B cell (primary cell): ENCODE data around the gene EFNA3. TPM values are rescaled to one million over a fixed set of nuclear protein-coding genes. Genes with fewer than 3 reads are reported as not detected.

Source experiments
- ATAC-seq: fragments of 200-7000 bp; cut with Tn5 transposase; one replicate; pipeline ENCODE4 v1.10.0; 2021; ENCODE audit warnings: low read depth, mild to moderate bottlenecking, moderate number of reproducible peaks, moderate library complexity
- CTCF ChIA-PET: fragments of 350-600 bp; sonication (Branson Sonifier 250); formaldehyde crosslinking; loops from one replicate; lab custom pipeline; 2021; ENCODE audit warnings: antibody characterized with exemption, inconsistent platforms; lab: Charles Lee
- POLR2A ChIA-PET: fragments of 350-600 bp; sonication (Branson Sonifier 250); formaldehyde crosslinking; loops from one replicate; lab custom pipeline; 2021; ENCODE audit warnings: antibody characterized with exemption; lab: Charles Lee
- DNase-seq: peaks from one replicate; pipeline ENCODE4 v3.0.0; 2013
- H2AFZ ChIP-seq: 2 replicates; pipeline ENCODE4 v1.6.1; 2012; ENCODE audit warnings: mild to moderate bottlenecking, low read depth, low read length; ENCODE audit not compliant: insufficient read depth, poor library complexity, severe bottlenecking
- H3K27ac ChIP-seq, 2 donors: 1 replicate in 1 of 2; 2 replicates in 1 of 2; pipeline ENCODE4 v1.5.1; 2012 to 2013; ENCODE audit warnings: low read length in 2 of 2, mild to moderate bottlenecking in 2 of 2, moderate library complexity in 1 of 2
- H3K27me3 ChIP-seq, 4 experiments: fragments of 200-600 bp in 1 of 4; sonication (generic) in 1 of 4; replicated peaks in 1 of 4; 1 replicate in 2 of 4; 2 replicates in 2 of 4; pipeline versions ENCODE4 v1.6.1 to v1.7.0; 2013 to 2016; ENCODE audit warnings: low read length in 3 of 4, mild to moderate bottlenecking in 2 of 4, mixed read lengths in 1 of 4, moderate library complexity in 1 of 4; ENCODE audit not compliant: insufficient read depth in 4 of 4, control insufficient read depth in 3 of 4; ENCODE audit errors: control extremely low read depth in 1 of 4
- H3K36me3 ChIP-seq, 2 experiments: replicated peaks in 1 of 2; 1 replicate in 1 of 2; 2 replicates in 1 of 2; pipeline versions ENCODE4 v1.6.1 to v1.7.1; 2013; ENCODE audit warnings: low read length in 1 of 2; ENCODE audit not compliant: insufficient read depth in 2 of 2, control insufficient read depth in 1 of 2; ENCODE audit errors: control extremely low read depth in 1 of 2, extremely low read depth in 1 of 2
- H3K4me1 ChIP-seq, 2 donors: fragments of 200-600 bp in 1 of 2; sonication (generic) in 1 of 2; 1 replicate in 1 of 2; 2 replicates in 1 of 2; pipeline versions ENCODE4 v1.5.1 to v1.6.1; 2013 to 2017; ENCODE audit warnings: low read length in 2 of 2; ENCODE audit not compliant: control insufficient read depth in 2 of 2, insufficient read depth in 2 of 2
- H3K4me2 ChIP-seq: replicated peaks from 2 replicates; pipeline ENCODE3; 2012; ENCODE audit warnings: mild to moderate bottlenecking, low read depth, low read length; ENCODE audit not compliant: poor library complexity, severe bottlenecking
- H3K4me3 ChIP-seq, 5 experiments: fragments of 200-600 bp in 1 of 5; sonication (generic) in 1 of 5; 1 replicate in 3 of 5; 2 replicates in 2 of 5; pipeline versions ENCODE4 v1.5.1 to v1.7.0; 2011 to 2016; ENCODE audit warnings: low read length in 4 of 5, mild to moderate bottlenecking in 4 of 5, low read depth in 2 of 5, control low read depth in 1 of 5, moderate library complexity in 1 of 5; ENCODE audit not compliant: insufficient read depth in 1 of 5; ENCODE audit errors: control extremely low read depth in 1 of 5, extremely low read depth in 1 of 5
- H3K79me2 ChIP-seq: fragments of 200-600 bp; sonication (generic); one replicate; pipeline ENCODE4 v1.6.0; 2016; ENCODE audit warnings: low read length; ENCODE audit not compliant: control insufficient read depth, insufficient read depth
- H3K9ac ChIP-seq: fragments of 200-600 bp; sonication (generic); 2 replicates; pipeline ENCODE4 v1.6.1; 2017; ENCODE audit warnings: mild to moderate bottlenecking, low read length, moderate library complexity
- H3K9me3 ChIP-seq, 3 donors: one replicate each; pipeline versions ENCODE4 v1.6.1 to v1.7.1; 2013; ENCODE audit warnings: low read length in 2 of 3; ENCODE audit not compliant: control insufficient read depth in 2 of 3, insufficient read depth in 1 of 3; ENCODE audit errors: control extremely low read depth in 1 of 3
- H4K20me1 ChIP-seq: 2 replicates; pipeline ENCODE4 v1.6.0; 2012; ENCODE audit warnings: mild to moderate bottlenecking, low read length; ENCODE audit not compliant: insufficient read depth, control insufficient read depth, poor library complexity, severe bottlenecking
- H3K27ac Mint-ChIP-seq: one replicate; pipeline ENCODE4 v1.8.0; 2021; ENCODE audit warnings: mixed read lengths
- H3K27me3 Mint-ChIP-seq: one replicate; pipeline ENCODE4 v1.8.0; 2021; ENCODE audit warnings: mixed read lengths
- H3K4me1 Mint-ChIP-seq: one replicate; pipeline ENCODE4 v1.8.0; 2021; ENCODE audit warnings: mixed read lengths
- H3K4me3 Mint-ChIP-seq: one replicate; pipeline ENCODE4 v1.8.0; 2021; ENCODE audit warnings: mixed read lengths
- H3K9me3 Mint-ChIP-seq: one replicate; pipeline ENCODE4 v1.8.0; 2022; ENCODE audit warnings: mixed read lengths; ENCODE audit not compliant: insufficient read depth
- CTCF ChIP-seq: fragments of 200-600 bp; IDR thresholded peaks from one replicate; pipeline ENCODE4 v1.8.0; 2022; ENCODE audit warnings: antibody characterized with exemption, mild to moderate bottlenecking
- EZH2 ChIP-seq: IDR thresholded peaks from 2 replicates; pipeline ENCODE4 v1.6.1; 2012; ENCODE audit warnings: borderline replicate concordance, low read depth, mild to moderate bottlenecking, moderate library complexity, low read length; ENCODE audit not compliant: insufficient read depth, poor library complexity, severe bottlenecking
- WGBS: methylation state at CpG from one replicate; pipeline ENCODE4 v1.1.5; 2013; ENCODE audit warnings: missing lambda C conversion rate; ENCODE audit not compliant: insufficient coverage; 5-methylcytosine and 5-hydroxymethylcytosine counted together
- intact Hi-C: fragments of 100-400 bp; cut with micrococcal nuclease; formaldehyde crosslinking; loops from one replicate; pipeline ENCODE4 v1.10.0; 2022
- polyA plus RNA-seq: library from polyadenylated mRNA; depleted of rRNA; stranded (reverse); fragments of >200 nt; gene quantifications from 2 replicates; pipeline ENCODE4 v1.2.3, GENCODE V29; 2012
- total RNA-seq, 2 donors: library from RNA; stranded (reverse); fragments of 120-200 nt in 1 of 2; gene quantifications; 1 replicate in 1 of 2; 2 replicates in 1 of 2; pipeline versions ENCODE4 v1.2.3 to v1.2.4, GENCODE V29; 2013 to 2022

EFNA3 gene
- total and polyA plus RNA-seq, 2 donors (not counting 1 experiment from before 2014, with no cell fraction given): 1.6 to 3.2 TPM

- intact Hi-C loops: no loop called here
- H3K4me2 ChIP-seq: no peak overlapping the region
- 87% methylated on average over 5 of the region's 6 CpGs for WGBS
- no peak overlapping the region for H3K4me3 ChIP-seq
- Mint-ChIP-seq H3K4me3 (no peak overlapping the region), H3K4me1 (no peaks in the 10 kb centered on the region), H3K9me3 (no peaks in the 10 kb centered on the region), H3K27me3 (peaks cover 21% of the 10 kb centered on the region), H3K27ac (no peak overlapping the region)
- H4K20me1 ChIP-seq: no peaks in the 10 kb centered on the region
- POLR2A ChIA-PET: interaction anchor here (0.6 kb wide), 2 partner anchors 46 to 712 kb away, joined by 3 to 5 read pairs; no protein-coding TSS in a partner anchor
- ATAC-seq (no peak), DNase-seq (no peak)
- CTCF ChIA-PET: interaction anchor here (0.9 to 1.0 kb wide), 3 partner anchors 10 to 478 kb away, joined by 3 to 5 read pairs (median 3); partner anchors contain the start of gene ADAM15
- H3K36me3 ChIP-seq: no peaks in the 10 kb centered on the region
- TF ChIP-seq EZH2 (no peak), CTCF (no peak)
- H3K4me1 ChIP-seq: no peaks in the 10 kb centered on the region
- H3K9ac ChIP-seq: no peak overlapping the region
- no peaks in the 10 kb centered on the region for H3K9me3 ChIP-seq
- H3K27me3 ChIP-seq: peaks cover 0 to 17% (median 0%) of the 10 kb centered on the region in 4 experiments
- no peaks in the 10 kb centered on the region for H3K79me2 ChIP-seq
- no peak overlapping the region for H2AFZ ChIP-seq
- H3K27ac ChIP-seq: no peak overlapping the region
These were observed 40.7 kb upstream of the EFNA3 start for GRCh38 chr1:155037851-155038441.

- no peak overlapping the region for H3K4me2 ChIP-seq
- no peaks in the 10 kb centered on the region for H3K9me3 ChIP-seq
- ATAC-seq (no peak), DNase-seq (no peak)
- H3K27me3 Mint-ChIP-seq: peaks cover 19% of the 10 kb centered on the region
- POLR2A ChIA-PET: interaction anchor here (0.6 kb wide), 2 partner anchors 47 to 713 kb away, joined by 3 to 5 read pairs; no protein-coding TSS in a partner anchor
- no peaks in the 10 kb centered on the region for H3K4me1 ChIP-seq
- no peaks in the 10 kb centered on the region for H3K36me3 ChIP-seq
- H3K27me3 ChIP-seq: peaks cover 0 to 17% (median 0%) of the 10 kb centered on the region in 4 experiments
- TF ChIP-seq CTCF: no peak
- TF ChIP-seq EZH2: no peak
- no peak overlapping the region for H3K9ac ChIP-seq
- CTCF ChIA-PET: interaction anchor here (0.9 to 1.3 kb wide), 6 partner anchors 9 to 479 kb away, joined by 3 to 5 read pairs (median 3); partner anchors contain the start of gene ADAM15
- intact Hi-C loops: no loop called here
- no peak overlapping the region for H3K4me3 Mint-ChIP-seq
- no peaks in the 10 kb centered on the region for H3K4me1 Mint-ChIP-seq
- H3K27ac Mint-ChIP-seq: no peak overlapping the region
- H3K79me2 ChIP-seq: no peaks in the 10 kb centered on the region
- H2AFZ ChIP-seq: no peak overlapping the region
- no peaks in the 10 kb centered on the region for H3K9me3 Mint-ChIP-seq
- no peak overlapping the region for H3K4me3 ChIP-seq
- WGBS: 55% methylated on average over 8 of the region's 8 CpGs
- no peak overlapping the region for H3K27ac ChIP-seq
- no peaks in the 10 kb centered on the region for H4K20me1 ChIP-seq
These were observed 39.9 kb upstream of the EFNA3 start for GRCh38 chr1:155038602-155039307.
